ENCODE measurements around the gene NDUFS7. TPM values are rescaled to one million over a fixed set of nuclear protein-coding genes. Genes with fewer than 3 reads are reported as not detected.
"Not testable (repeated sequence)": the region's sequence is repeated elsewhere in the genome, so short reads cannot be mapped to it uniquely, and the experiment has no call there.

NDUFS7 gene
- total RNA-seq, 1 donor from 2014 or later = 109 TPM

GRCh38 chr19:1417681-1418495 lies 34.2 kb downstream of the NDUFS7 start:
- no peak for DNase-seq (ENCODE audit: low read depth)
- Histone ChIP-seq H3K27me3 (ENCODE audit: control insufficient read depth, insufficient read depth, low read length) (no peaks in the 10 kb centered on the region), H3K4me3 (ENCODE audit: low read depth, low read length) (no peak overlapping the region), H3K36me3 (ENCODE audit: control insufficient read depth, insufficient read depth, low read length) (peaks cover 34% of the 10 kb centered on the region)
- no peak for TF ChIP-seq CTCF (IDR thresholded peaks at IDR 0.05; ENCODE audit: insufficient read depth, low read length, severe bottlenecking)
- no peak for FAIRE-seq

DNA sequence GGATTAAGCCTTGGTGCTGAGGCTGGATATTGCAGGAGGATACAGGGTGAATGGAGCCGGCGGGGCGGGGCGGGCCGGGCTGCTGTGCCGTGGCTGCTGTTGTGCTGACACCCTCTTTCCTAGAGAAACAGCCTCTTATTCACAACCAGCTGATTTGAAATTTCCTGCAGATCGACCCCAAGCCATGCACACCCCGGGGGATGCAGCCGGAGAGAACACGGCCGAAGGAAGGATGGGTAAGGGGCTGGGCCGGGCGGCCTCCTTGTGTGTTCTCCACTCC lies 34.7 kb downstream of the NDUFS7 start:
- H3K36me3 ChIP-seq (ENCODE audit: control insufficient read depth, insufficient read depth, low read length) = peaks cover 31% of the 10 kb centered on the region
- no peak for DNase-seq (ENCODE audit: low read depth)
- no peaks in the 10 kb centered on the region for H3K27me3 ChIP-seq (ENCODE audit: control insufficient read depth, insufficient read depth, low read length)
- no peak overlapping the region for H3K4me3 ChIP-seq (ENCODE audit: low read depth, low read length)
- no peak for TF ChIP-seq CTCF (IDR thresholded peaks at IDR 0.05; ENCODE audit: insufficient read depth, low read length, severe bottlenecking)
- no peak for FAIRE-seq

DNA sequence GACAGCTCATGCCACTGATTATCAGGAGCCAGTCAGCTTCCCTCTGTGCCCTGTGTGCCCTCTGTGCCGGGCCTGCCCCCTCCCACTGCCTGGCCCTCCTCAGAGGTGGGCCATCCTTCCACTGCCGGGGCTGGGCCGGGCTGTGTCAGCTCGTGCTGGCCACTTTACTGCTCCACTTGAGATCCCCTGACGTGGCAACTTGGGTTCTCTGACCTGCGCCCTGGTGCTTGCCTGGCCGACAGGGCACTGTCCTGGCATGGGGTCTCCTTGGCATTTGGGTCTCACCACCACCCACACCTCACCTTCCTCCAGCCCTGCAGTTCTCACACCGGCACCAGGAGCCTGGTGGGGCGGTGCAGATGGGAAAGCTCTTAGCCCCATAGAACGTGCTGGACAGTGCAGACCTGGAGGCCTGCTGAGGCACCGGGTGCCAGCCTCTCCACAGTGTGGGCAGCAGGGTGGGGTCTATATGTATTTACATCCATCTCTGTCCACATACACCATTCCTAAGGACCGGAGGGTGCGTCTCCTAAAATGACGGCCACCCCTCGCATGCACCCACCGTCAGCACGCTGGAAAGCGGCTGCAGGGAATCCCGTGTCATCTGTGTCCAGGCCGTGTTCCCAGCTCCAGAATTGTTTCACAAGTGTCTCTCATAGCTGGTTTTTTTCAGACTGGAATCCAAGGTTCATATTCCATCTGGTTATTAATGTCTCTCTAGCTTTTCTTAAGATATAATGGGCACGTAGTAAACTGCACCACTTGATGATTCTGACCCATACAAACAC lies 35.4 kb downstream of the NDUFS7 start:
- H3K4me3 ChIP-seq (ENCODE audit: low read depth, low read length) = no peak overlapping the region
- no peak for DNase-seq (ENCODE audit: low read depth)
- no peaks in the 10 kb centered on the region for H3K27me3 ChIP-seq (ENCODE audit: control insufficient read depth, insufficient read depth, low read length)
- TF ChIP-seq CTCF (IDR thresholded peaks at IDR 0.05; ENCODE audit: insufficient read depth, low read length, severe bottlenecking) = no peak
- peaks cover 33% of the 10 kb centered on the region for H3K36me3 ChIP-seq (ENCODE audit: control insufficient read depth, insufficient read depth, low read length)
- FAIRE-seq = no peak

- not testable (repeated sequence) for H3K4me3 ChIP-seq (ENCODE audit: low read depth, low read length); FAIRE-seq; H3K27me3 ChIP-seq (ENCODE audit: control insufficient read depth, insufficient read depth, low read length); DNase-seq (ENCODE audit: low read depth)
- peaks cover 36% of the 10 kb centered on the region for H3K36me3 ChIP-seq (ENCODE audit: control insufficient read depth, insufficient read depth, low read length)
Observed at GRCh38 chr19:1420085-1420484, 36.4 kb downstream of the NDUFS7 start.

DNA sequence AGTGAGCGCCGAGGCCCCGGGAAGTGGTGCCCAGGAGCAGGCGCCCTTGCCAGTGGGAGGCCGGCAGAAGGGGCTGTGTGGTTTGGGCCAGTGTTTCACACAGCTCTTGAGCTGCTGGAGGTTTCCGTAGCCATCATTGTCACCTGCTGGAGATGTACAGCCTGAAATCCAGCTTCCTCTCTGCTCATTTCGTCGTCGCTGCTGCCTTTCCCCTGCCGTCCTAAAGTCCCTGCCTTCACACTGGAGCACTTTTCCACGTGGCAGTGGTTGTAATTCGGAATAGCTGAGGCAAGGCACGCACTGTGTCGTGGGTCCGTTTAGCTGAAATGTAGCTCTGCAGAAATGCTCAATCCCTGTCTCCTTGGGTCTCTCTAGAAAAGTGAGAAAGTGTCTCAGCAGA lies 36.9 kb downstream of the NDUFS7 start:
- TF ChIP-seq CTCF (IDR thresholded peaks at IDR 0.05; ENCODE audit: insufficient read depth, low read length, severe bottlenecking) = no peak
- H3K36me3 ChIP-seq (ENCODE audit: control insufficient read depth, insufficient read depth, low read length) = peaks cover 39% of the 10 kb centered on the region
- no peak for FAIRE-seq
- no peak overlapping the region for H3K4me3 ChIP-seq (ENCODE audit: low read depth, low read length)
- DNase-seq (ENCODE audit: low read depth) = no peak
- no peaks in the 10 kb centered on the region for H3K27me3 ChIP-seq (ENCODE audit: control insufficient read depth, insufficient read depth, low read length)

DNA sequence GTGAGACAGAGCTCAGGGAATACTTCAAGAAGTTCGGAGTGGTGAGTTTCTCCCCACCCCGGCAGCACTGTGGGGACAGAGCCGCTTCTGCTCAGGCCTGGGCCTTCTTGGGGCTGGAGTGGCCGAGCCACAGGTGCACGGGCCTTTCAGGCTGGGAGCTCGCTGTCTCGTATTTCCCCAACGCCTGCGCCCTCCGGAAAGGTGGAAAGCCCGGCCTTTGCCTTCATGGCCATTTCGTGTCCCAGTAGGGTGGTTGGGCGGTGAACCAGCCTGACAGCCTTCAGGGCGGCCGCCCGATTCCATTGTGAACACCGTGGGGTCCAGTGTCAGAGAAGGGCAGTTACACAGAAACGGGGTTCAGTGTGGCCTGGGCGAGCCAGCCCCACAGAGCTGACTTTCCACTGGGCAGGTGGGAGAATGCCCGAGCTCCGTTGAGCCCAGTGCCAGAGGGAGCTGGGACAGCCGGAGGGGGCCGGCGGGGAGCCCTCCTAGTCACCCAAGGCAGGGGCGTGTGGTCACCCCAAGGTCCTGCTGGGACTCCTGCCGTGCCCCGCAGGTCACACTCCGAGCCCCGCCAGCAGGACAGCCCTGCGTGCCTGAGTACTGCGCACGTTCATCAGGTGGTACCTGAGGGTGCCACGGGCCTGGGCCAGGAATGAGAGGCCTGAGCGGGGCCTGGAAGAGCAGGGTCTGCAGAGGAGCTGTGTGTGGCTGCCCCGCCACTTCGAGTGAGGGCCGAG lies 37.7 kb downstream of the NDUFS7 start:
- FAIRE-seq (no peak), DNase-seq (ENCODE audit: low read depth) (no peak)
- no peak for TF ChIP-seq CTCF (IDR thresholded peaks at IDR 0.05; ENCODE audit: insufficient read depth, low read length, severe bottlenecking)
- Histone ChIP-seq H3K36me3 (ENCODE audit: control insufficient read depth, insufficient read depth, low read length) (peaks cover 45% of the 10 kb centered on the region), H3K27me3 (ENCODE audit: control insufficient read depth, insufficient read depth, low read length) (no peaks in the 10 kb centered on the region), H3K4me3 (ENCODE audit: low read depth, low read length) (no peak overlapping the region)

All from bronchial epithelial cell (primary cell).